Gastroesophageal sphincter (tissue), 2 donors: ENCODE results near the gene DPF3.

Experiments
- EP300 ChIP-seq: sonication (generic); formaldehyde crosslinking; IDR thresholded peaks from one replicate; pipeline ENCODE4 v1.6.1; 2017; ENCODE audit warnings: antibody characterized with exemption, mild to moderate bottlenecking
- POLR2A ChIP-seq, 2 donors: fragments of 450-650 bp; IDR thresholded peaks; one replicate each; pipeline ENCODE4 v1.6.1; 2017; ENCODE audit warnings: antibody characterized with exemption in 2 of 2, mild to moderate bottlenecking in 2 of 2, moderate library complexity in 1 of 2

- TF ChIP-seq POLR2A (IDR thresholded peaks at IDR 0.05) = no peak
- TF ChIP-seq EP300 = no peak
Measured at GRCh38 chr14:72776701-72777261, 117.1 kb downstream of the DPF3 start.
